ENCODE measurements around the gene CMPK2.

Gene CMPK2

DNA sequence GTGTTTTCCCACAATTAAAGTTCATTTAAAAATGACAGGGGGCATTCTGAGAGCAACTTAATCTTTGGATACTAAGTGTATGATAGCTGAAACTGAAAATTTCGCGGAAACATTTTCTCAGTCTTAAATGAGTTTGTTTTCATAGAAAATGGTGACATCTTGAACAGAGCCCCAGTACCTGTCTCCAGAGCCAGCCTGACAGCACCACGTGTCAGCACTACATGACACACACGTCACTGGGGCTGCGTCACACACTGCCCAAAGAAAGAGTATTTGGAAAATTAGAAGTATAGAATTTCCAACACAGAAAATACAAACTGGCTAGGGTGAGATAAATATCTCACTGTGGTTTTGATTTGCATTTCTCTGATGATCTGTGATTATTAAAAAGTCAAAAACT, 50.8 kb downstream of the CMPK2 start:
- no peak for DNase-seq (ENCODE audit: low read depth)
- H3K4me3 ChIP-seq (ENCODE audit: low read depth, low read length), result no peak overlapping the region
- no peak for TF ChIP-seq MYC (IDR thresholded peaks at IDR 0.05; ENCODE audit: low read depth, low read length)
- TF ChIP-seq, protein P1, sequence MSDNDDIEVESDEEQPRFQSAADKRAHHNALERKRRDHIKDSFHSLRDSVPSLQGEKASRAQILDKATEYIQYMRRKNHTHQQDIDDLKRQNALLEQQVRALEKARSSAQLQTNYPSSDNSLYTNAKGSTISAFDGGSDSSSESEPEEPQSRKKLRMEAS (IDR thresholded peaks at IDR 0.05; ENCODE audit: low read depth, low read length), result no peak
- TF ChIP-seq, protein P2, sequence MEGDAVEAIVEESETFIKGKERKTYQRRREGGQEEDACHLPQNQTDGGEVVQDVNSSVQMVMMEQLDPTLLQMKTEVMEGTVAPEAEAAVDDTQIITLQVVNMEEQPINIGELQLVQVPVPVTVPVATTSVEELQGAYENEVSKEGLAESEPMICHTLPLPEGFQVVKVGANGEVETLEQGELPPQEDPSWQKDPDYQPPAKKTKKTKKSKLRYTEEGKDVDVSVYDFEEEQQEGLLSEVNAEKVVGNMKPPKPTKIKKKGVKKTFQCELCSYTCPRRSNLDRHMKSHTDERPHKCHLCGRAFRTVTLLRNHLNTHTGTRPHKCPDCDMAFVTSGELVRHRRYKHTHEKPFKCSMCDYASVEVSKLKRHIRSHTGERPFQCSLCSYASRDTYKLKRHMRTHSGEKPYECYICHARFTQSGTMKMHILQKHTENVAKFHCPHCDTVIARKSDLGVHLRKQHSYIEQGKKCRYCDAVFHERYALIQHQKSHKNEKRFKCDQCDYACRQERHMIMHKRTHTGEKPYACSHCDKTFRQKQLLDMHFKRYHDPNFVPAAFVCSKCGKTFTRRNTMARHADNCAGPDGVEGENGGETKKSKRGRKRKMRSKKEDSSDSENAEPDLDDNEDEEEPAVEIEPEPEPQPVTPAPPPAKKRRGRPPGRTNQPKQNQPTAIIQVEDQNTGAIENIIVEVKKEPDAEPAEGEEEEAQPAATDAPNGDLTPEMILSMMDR (IDR thresholded peaks at IDR 0.05; ENCODE audit: low read depth, low read length), result no peak
- TF ChIP-seq POLR2A (IDR thresholded peaks at IDR 0.05; ENCODE audit: extremely low read depth, insufficient read length), result no peak

DNA sequence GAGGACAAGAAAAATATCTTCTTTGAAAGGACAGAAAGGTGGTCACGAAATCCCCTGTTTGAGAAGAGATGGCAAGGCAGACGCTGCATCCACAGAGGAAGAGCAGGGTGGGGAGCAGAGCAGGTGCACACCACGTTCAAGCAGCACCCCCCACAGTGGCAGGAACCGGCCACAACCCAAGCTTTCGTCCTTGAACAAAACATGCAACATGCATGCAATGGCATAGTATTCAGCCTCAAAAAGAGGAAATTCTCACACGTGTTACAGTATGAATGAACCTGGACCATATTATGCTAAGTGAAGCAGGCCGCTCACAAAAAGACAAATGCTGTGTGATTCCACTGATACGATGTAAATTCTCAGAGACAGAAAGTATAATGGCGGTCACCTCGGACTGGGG, 51.4 kb downstream of the CMPK2 start:
- TF ChIP-seq, protein P1 (IDR thresholded peaks at IDR 0.05; ENCODE audit: low read depth, low read length), result no peak
- no peak for TF ChIP-seq POLR2A (IDR thresholded peaks at IDR 0.05; ENCODE audit: extremely low read depth, insufficient read length)
- TF ChIP-seq, protein P2 (IDR thresholded peaks at IDR 0.05; ENCODE audit: low read depth, low read length), result no peak
- no peak for TF ChIP-seq MYC (IDR thresholded peaks at IDR 0.05; ENCODE audit: low read depth, low read length)

DNA sequence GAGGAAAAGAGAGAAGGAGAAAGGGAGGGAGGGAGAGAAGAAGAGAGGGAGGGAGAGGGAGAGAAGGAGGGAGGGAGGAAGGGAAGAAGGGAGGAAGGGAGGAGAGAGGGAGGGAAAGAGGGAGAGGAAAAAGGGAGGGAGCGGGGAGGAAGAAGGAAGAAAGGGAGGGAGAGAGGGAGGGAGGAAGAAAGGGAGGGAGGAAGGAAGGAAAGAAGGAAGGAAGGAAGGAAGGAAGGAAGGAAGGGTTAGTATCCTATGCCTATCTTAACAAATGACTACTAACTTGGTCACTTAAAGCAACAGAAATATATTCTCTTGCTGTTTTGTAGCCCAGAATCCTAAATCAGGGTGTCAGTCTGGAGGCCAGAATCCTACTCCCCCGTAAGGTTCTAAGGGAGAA, 52.1 kb downstream of the CMPK2 start:
- no peak for DNase-seq (ENCODE audit: low read depth)
- TF ChIP-seq, protein P1 (IDR thresholded peaks at IDR 0.05; ENCODE audit: low read depth, low read length), result no peak
- TF ChIP-seq, protein P2 (IDR thresholded peaks at IDR 0.05; ENCODE audit: low read depth, low read length), result no peak
- no peak for TF ChIP-seq MYC (IDR thresholded peaks at IDR 0.05; ENCODE audit: low read depth, low read length)
- H3K4me3 ChIP-seq (ENCODE audit: low read depth, low read length), result no peak overlapping the region

More for the DNA sequence above, 51.4 kb downstream of the CMPK2 start:
- no peak for DNase-seq (ENCODE audit: low read depth)
- no peak overlapping the region for H3K4me3 ChIP-seq (ENCODE audit: low read depth, low read length)

DNA sequence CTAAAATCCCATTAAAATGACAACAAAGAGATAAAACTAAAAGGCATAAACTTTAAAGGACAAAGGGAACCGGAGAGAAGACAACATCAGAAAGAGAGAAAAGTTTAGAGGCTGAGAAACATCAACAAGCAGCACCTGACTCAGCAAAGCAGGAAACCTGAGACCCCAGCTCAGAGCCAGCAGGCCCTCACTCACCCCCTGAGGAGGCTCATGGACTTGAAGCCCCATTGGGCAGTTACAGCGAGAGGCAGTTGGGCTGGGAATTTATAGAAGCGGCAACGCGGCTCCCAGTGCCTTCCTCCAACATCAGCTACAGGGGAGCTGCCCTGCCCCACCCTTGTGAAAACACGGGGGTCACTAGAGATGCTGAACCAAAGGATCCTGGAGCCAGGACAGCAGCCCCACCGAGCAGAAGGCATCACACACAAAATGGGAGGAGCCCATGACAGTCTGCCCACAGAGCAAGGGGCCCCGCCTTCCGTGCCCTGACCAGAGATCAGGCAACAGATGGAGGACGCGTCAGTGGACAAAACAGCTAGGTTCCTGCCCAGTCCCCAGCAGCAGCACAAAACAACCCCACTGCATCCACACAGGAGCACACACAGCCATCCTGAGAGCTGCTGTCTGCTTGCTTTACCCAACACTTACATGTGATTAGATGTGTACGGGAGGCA, 52.7 kb downstream of the CMPK2 start:
- no peak for DNase-seq (ENCODE audit: low read depth)
- TF ChIP-seq, protein P1 (IDR thresholded peaks at IDR 0.05; ENCODE audit: low read depth, low read length), result no peak
- no peak for TF ChIP-seq POLR2A (IDR thresholded peaks at IDR 0.05; ENCODE audit: extremely low read depth, insufficient read length)
- TF ChIP-seq, protein P2 (IDR thresholded peaks at IDR 0.05; ENCODE audit: low read depth, low read length), result no peak
- no peak for TF ChIP-seq MYC (IDR thresholded peaks at IDR 0.05; ENCODE audit: low read depth, low read length)
- H3K4me3 ChIP-seq (ENCODE audit: low read depth, low read length), result no peak overlapping the region

DNA sequence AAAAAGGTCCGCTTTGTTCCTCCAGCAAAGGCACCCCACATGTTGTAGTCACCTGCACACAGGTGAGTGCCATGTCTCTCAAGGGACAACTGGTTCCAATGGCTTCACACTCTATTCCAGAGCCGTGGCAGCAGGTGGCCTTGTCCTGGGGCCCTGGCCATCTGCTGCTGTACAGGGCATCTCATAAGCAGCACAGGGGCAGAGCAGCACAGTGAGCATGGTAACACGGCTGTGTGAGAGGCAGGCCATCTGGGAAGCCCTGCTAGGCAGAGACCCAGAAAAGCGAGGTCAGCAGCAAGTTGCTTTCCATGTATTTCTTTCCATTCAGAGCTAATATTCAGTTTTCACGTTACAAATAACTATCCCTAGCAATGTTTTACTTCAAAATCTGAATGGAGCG, 54.7 kb downstream of the CMPK2 start:
- TF ChIP-seq, protein P2 (IDR thresholded peaks at IDR 0.05; ENCODE audit: low read depth, low read length), result no peak
- TF ChIP-seq, protein P1 (IDR thresholded peaks at IDR 0.05; ENCODE audit: low read depth, low read length), result no peak
- TF ChIP-seq MYC (IDR thresholded peaks at IDR 0.05; ENCODE audit: low read depth, low read length) (no peak), POLR2A (IDR thresholded peaks at IDR 0.05; ENCODE audit: extremely low read depth, insufficient read length) (no peak)
- no peak overlapping the region for H3K4me3 ChIP-seq (ENCODE audit: low read depth, low read length)
- DNase-seq (ENCODE audit: low read depth), result no peak

All from NB4 (cell line).